ELF-1 (cell line): Measurements from ENCODE around the gene TP53INP2.
"Not testable (repeated sequence)": the region's sequence is repeated elsewhere in the genome, so short reads cannot be mapped to it uniquely, and the experiment has no call there.

Source experiments
- DNase-seq: peaks from one replicate; pipeline ENCODE4 v3.0.0-alpha.2; 2016; ENCODE audit warnings: low read depth, low spot score

TP53INP2 gene

DNA sequence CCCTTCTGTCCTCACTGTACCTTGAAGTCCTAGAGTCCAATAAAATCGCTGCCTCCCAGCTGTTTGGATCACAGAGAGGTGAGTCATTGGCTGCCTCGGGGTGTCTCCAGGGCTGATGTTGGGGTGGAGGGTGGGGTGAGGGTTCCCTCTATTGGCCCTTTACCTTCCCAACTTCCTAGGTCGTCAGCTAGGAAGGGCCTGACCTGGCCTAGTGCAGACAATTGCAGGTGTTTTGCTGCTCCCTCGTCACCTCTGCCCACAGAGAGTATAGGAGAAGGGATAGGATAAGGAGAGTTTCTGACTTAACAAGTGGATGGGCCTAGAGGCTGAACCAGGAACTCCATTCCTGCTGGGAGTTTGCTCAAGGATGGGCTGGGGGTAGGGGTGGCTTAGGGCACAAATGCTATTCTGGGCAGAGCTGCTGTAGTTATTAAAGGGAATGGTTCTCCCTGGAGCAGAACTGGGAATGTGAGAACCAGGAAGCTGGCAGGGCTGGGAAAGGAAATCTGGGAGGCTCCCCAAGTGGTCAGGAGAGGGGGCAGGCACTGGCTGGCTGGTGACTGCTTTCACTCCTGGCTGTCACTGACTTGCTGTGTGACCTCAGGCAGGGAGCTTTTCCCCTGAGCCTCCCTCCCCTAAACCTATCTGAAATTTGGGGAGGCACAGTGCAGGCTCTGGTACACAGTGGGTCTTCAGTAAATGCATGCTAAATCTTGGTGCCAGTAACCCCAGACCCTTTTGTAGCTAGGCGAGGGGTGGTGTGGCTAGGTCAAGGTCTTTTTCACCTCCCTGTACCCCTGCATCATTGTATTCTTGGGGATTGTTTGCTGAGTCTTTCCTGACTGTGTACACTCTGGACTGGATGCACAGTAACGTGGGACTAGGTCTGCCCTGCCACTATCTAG lies 1.5 kb downstream of the TP53INP2 start:
- peak; percentile 44 for DNase-seq

DNA sequence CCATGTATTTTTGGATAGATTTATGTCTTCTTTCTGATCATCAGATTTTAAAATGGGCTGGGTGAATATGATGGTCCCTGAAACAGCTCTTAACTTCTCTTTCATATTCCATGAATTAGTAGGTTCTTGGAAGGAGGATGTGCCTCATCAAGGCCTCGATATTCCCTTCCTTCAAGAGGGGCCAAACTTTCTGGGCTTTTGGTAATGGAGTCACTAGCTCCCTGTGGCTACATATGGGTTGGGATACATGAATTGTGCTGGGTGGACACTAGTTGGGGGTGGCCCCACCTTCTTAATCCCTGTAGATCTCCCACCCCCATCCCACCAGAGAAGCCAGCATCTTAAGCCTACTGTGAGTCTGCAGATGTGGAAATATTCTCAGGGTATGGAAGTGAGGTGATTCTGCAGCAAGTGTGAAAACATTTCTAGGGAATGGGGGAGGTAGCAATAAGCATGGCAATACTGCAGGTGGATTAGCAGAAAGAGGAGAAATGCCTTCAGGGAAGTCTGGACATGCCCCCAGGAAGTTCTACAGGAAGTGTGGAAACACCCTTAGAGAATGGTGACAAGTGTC lies 2.2 kb downstream of the TP53INP2 start:
- DNase-seq, result no peak

DNA sequence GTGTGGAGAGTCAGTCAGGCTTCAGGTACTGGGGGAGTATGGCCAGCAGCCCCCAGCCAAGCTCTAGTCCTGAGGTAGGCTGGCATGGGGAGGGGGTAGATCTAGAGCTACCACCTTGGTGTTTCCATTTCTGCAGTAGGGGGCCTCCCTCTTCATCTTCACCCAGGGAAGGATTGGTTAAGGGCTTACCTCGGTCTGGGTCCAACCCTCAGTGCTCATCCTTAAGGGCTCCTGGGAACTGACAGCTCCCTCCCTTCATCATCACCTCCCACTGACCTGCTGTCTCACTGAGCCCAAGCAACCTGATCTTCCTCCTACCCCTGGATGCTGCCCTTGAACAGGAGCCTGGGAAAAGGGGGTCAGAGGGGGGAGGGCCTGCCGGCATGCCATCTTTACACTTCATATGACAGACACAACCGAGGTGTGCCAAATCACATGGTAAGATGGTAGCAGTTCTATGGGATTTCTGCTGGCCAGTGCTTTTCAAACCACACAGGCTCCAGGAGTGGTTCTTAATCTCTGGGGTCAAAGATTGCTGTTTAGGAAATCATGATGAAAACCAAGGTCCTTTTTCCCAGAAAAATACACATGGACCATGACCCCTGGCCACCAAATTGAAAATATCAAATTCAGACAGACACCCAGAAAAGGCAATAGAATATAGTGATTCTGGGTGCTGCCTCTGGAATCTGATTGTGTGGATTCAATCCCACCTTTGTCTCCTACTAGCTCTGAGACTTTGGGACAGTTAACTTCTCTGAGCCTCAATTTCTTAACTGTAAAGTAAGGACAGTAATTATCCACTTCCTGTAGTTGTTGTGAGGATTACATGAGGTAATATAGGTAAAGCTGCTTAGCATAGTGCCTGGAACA lies 3.0 kb downstream of the TP53INP2 start:
- no peak for DNase-seq

DNA sequence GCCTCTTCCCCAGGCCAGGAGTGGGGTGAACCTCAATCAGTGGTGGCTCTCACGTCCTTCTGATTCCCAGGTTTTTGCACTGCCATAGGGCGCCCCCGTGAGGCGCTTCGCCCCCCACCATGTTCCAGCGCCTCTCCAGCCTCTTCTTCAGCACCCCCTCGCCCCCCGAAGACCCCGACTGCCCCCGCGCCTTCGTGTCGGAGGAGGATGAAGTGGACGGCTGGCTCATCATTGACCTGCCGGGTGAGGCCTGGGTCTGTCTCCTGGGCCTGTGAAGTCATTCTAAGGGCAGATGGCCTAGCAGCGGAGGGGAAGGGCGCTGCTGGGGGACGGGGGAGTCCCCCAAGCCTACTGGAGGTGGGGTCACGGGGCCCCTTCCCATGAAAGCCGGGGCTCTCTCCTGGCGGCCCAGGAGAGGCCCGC lies 4.5 kb downstream of the TP53INP2 start:
- peak; percentile 47 for DNase-seq

DNA sequence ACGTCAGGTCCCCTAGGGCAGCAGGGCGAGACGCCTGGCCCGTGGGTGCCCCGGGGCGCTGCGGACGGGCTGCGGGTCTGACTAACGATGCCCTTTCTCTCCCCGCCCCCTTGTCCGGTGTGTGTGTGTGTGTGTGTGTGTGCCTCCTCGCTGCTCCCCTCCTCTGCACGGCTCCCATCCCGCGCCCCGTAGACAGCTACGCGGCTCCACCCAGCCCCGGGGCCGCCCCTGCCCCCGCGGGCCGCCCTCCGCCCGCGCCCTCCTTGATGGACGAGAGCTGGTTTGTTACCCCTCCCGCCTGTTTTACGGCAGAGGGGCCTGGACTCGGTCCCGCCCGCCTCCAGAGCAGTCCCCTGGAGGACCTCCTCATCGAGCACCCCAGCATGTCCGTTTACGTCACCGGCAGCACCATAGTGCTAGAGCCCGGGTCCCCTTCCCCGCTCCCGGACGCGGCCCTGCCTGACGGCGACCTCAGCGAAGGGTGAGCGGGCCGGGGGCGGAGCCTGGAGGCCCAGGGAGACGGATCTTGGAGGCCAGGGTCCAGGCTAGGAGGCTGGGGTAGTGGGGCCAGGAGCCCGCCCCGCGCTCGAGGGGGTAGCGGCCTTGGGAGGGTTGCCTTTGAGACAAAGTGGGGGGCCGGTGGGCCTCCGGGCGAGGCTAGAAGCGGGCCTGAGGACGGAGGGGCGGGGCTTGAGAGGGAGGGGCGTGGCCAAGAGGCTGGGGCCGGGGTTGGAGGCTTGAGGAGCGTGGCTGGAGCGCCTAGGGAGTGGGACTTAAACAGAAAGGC lies 5.1 kb downstream of the TP53INP2 start:
- DNase-seq, result peak; percentile 86

DNA sequence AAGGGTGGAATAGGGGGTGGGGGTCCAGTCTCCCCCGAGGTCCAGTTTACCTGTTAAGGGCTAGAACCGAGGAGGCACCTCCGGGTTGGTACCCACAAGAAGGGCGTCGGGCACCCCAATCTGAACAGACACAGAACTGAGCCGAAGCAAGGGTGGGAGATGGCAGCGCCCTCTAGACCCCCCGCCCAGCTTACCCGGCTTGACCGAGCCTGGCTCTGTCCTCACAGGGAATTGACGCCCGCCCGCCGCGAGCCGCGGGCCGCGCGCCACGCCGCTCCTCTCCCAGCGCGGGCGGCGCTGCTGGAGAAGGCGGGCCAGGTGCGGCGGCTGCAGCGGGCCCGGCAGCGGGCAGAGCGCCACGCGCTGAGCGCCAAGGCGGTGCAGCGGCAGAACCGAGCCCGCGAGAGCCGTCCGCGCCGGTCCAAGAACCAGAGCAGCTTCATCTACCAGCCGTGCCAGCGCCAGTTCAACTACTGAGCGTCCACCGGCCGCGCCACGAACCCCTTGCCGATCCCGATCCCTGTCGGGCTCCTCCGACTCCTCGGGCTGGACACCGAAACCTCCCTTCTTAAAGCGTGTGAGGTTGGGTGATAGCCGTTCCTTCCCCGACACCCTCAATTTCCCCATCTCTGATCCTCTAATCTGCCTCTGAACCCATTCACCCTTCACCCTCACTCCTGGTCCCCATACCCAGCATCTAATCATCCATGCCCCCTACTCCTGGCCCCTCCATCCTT lies 5.9 kb downstream of the TP53INP2 start:
- DNase-seq, result peak; percentile 86

DNA sequence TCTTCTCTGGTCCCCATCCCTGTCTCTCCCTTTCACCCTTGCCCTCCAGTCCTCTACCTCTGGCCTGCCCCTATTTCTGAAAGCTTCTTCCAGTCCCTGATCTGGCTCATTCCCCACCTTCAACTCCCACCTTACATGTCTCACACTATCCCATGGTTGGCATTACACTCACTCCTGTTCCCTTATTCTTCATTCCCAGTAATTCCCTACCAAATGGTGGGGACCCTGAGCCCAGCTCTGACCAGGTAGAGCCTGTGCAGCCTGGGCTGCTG lies 6.4 kb downstream of the TP53INP2 start:
- DNase-seq, result no peak

DNA sequence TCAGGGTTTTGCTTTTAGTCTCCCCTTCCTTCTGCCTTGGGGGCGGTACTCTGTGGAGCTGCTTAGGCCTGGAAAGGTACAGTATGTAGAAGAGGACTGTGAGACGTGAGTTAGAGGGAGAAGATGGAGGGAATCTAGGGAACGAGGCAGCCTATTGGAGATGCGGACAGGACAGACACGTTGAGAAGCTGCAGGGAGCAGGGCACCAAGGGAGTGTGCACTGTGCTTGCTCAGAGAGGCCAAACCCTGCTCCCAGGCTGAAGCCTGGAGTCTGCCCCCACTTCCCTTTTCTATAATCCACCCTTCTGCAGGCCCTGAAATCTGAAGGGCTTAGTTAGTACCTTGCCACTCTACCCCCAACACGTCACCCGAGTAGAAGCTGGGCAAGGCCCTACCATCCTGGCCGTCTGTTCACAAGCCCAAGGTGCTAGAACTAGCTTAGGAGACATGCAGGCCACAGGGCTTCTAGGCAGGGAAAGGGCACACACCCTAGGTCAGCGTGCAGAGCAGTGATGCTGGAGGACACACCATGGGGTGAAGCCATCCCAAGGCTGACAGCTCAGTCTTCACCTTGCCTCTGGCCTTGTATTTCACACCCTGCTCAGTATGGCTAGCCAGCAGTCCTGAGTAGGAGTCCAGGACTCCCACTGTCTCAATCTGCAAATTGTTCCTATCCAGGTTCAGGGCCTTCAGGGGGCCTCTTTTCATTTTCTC lies 6.9 kb downstream of the TP53INP2 start:
- no peak for DNase-seq

DNA sequence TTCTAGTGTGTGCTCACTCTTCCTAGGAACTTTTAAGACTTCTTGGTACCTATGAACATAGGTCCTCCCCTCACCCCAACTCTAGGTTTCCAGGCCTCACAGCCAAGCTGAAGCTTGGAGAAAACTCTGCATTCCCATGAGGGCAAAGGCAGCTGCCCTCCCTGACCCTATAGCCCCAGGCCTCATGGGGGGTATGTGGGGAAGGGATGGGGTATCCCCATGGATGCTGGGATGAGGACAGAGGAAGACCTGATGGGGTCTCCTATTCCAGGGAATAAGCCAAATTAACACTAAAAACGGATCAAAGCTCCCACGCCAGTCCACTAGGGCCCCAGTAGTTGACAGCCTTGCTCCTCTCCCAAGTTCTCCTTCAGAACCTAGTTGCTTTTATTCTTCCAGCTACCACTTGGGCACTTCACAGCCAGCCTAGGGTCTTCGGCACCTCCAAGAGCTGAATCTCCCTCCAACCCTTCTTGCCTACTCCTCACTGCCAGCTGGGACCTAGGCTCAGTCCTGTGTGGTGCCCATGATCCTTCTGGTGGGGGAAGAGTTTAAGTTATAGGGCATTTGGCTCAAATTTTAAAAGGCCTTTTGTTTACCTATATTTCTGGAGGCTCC lies 7.8 kb downstream of the TP53INP2 start:
- DNase-seq, result no peak

DNA sequence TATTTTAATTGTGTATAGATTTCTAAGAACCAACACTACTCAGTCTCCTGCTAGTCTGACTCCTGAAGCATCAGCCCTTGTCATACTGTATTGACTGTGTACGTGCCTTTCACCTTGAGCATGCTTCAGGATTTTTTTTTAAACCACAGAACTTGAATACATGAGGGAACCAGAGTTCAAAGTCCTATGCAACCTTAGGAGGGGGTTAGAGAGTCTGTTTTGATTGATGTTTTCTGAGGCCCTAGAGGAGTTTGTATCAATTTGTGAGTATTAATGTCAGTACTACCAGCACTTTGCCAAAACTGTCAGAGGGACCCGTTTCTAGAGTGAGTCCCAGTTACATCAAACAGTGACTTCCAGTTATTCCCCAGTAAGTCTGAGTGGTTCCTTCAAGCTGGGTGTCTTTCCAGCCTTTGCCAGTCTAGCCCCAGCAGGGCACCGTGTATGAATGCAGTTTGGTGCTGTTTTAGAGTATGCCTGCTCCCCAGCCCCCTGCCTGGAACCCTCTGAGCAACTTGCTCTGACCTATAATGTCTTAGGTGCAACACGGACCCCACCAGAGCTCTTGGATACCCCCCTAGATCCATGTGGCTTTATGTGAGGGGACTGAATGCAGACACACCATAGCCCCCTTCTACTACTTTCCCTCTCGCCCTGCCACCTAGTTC lies 8.5 kb downstream of the TP53INP2 start:
- DNase-seq, result no peak

DNA sequence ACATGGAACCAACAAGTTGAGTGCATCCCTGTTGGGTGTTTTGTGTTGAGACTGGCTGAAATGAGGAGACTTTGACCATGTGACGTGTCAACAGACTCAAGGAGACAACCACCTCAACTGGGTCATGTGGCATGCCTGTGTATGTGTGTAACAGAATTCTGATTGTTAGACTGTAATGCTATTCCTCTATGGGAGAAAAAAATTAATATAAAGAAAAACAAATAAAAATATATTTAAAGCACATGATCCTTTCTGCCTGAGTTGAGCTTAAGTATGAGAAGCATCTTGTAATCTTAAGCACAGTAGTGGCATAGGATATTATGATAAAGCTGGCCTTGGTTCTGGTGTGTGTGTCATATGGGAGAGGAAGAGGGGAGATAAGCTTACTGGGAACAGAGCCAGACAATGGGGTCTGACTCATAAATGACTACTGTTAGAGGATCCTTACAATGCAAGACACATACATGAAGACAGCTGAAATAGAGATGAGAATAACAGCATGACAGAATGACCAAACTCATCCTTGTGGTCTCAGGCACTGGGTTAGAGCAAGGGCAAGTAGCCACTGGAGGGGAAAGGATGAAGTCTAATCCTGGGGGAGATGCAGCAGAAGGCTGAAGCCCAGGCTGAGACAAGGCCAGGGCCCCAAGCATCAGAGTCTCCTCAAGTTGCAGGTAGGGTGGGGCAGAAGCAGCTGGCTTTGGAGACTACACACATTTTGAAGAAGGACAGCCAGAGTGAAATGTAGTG lies 9.2 kb downstream of the TP53INP2 start:
- no peak for DNase-seq

DNA sequence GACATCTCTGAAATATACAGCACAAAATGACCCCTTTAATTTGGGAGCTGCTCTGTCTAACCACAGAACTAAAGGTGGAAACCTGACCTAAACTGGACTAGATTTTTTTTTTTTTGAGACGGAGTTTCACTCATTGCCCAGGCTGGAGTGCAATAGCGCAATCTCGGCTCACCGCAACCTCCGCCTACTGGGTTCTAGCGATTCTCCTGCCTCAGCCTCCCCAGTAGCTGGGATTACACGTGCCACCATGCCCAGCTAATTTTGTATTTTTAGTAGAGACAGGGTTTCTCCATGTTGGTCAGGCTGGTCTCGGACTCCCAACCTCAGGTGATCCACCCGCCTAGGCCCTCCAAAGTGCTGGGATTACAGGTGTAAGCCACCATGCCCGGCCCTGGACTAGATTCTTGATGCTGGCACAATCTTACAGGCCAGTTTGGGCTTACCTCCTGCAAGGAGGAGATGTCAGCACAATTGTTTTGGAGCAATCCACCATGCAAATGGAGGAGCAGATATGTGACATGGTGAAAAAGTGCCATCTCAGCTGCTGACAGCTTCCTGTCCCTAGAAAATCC lies 9.9 kb downstream of the TP53INP2 start:
- not testable (repeated sequence) for DNase-seq

DNA sequence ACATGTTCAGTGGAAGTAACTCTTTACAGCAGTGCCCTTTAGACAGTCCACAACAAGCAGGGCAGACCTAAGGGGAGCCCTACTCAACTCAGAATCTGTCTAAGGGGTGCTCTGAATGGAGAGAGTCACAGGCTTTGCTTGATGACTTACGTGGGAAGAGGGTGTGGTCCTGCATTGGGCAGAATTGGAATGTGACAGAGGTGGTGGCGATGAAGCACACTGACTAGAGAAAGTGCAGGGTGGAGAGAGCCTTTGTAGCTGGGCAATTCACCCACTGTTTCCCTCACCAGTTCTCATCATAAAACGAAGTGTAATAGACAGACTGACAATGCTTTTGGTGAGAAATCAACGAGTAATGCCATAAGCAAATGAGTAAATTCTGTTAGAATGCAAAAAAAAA lies 11.2 kb downstream of the TP53INP2 start:
- DNase-seq, result no peak

DNA sequence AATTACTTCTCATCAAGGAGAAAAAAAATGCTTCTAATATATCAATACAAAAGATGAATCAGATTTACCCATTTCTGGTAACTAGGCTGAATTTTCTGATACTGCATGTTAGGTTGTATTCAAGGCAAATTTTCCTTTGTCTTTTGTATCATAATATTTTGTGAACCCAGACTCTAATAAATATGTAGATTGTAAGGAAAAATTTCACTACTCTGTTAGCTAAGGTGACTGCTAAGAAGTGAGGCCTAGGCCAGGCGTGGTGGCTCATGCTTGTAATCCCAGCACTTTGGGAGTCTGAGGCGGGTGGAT lies 12.7 kb downstream of the TP53INP2 start:
- no peak for DNase-seq

DNA sequence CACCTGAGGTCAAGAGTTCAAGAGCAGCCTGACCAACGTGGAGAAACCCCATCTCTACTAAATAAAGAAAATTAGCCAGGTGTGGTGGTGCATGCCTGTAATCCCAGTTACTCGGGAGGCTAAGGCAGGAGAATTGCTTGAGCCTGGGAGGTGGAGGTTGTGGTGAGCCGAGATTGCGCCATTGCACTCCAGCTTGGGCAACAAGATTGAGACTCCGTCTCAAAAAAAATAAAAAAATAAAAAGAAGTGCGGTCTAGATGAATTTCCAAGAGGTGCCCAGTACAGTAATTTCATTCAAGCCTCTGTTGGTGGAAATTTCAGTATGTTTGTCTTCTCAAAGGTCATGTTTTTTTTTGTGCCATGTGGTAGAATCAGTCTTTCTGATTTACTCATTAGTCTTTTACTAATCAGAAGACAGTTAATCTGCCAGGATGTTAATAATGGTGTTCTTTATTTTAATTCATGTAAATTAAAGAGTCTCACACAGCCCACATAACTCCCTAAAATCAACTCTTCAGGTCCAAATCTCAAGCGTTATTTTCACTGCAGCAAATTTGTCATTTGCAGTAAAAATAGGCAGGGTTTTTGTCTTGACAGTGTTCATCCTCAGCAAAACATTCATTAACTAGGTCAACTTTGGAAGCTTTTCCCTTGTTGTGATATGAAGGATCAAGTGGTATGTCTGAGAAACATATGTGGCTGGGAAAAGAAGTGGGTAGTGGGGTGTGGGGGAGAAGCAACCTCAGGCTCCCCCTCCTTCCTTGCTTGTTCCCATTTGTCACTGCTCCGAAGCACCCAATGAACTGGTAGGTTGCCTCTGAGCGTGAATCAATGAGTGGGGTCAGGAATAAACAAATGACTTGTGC lies 13.3 kb downstream of the TP53INP2 start:
- DNase-seq, result no peak

DNA sequence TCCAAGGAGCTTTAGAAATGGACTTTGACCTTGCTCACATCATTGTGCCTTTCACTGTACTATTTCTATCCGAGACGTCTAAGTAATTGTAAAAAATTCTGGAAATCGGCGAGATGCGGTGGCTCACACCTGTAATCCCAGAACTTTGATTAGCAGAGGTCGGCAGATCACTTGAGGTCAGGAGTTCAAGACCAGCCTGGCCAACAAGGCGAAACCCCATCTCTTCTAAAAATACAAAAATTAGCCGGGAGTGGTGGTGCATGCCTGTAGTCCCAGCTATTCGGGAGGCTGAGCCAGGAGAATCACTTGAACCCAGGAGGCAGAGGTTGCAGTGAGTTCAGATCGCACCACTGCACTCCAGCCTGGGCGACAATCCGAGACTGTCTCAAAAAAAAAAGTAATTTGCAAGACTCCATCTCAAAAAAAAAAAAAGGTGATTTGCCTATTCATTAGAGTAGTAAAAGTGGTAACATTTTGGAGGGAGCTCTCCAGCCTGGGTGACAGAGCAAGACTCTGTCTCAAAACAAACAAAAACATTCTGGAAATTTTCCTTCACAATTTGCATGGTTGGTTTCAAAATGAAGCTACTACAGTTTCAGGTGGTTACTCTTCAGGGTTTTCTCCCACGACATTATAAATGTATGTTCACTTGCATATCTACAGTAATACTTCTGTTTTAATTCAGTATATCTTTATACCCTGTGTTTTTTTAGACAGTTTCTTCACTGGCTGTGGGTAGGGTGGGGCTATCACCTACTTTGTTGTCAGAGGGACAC lies 15.3 kb downstream of the TP53INP2 start:
- DNase-seq, result not testable (repeated sequence)

DNA sequence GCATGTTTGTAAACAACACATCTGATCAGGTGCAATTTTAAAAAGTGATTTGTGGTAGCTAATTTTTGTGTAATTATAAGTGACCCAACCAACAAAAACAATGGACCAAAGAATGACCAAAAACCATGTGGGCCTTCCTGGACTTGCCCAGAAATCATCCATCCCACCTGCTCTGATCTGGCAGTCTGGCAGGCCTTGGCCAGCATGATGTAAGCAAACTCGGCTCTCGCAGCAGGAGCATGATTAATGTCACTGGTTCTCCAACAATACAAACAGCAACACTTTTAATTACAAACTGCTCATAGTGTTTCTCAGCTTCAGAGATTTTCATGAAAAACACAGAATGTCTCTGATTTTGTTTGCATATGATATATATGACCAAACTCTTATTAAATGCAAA lies 16.1 kb downstream of the TP53INP2 start:
- no peak for DNase-seq
